A673 (cell line): ENCODE results near the gene METTL27. TPM values are rescaled to one million over a fixed set of nuclear protein-coding genes. Genes with fewer than 3 reads are reported as not detected.

Source experiments
- BruUV-seq: library from RNA; stranded (reverse); fragments of 400-500 nt; replicated peaks from 2 replicates; lab custom pipeline; 2021; lab: Mats Ljungman, UMichigan
- CTCF ChIA-PET: fragments of 300-600 bp; sonication (Branson Sonifier 250); formaldehyde crosslinking; loops from one replicate; lab custom pipeline; 2022; ENCODE audit warnings: antibody characterized with exemption; lab: Charles Lee
- POLR2A ChIA-PET: fragments of 300-600 bp; sonication (Branson Sonifier 250); formaldehyde crosslinking; loops from one replicate; lab custom pipeline; 2022; ENCODE audit warnings: antibody characterized with exemption; ENCODE audit not compliant: low non-redundant PET; lab: Charles Lee
- DNase-seq: peaks from one replicate; pipeline ENCODE4 v3.0.0-alpha.2; 2015; ENCODE audit warnings: low spot score
- H3K27ac ChIP-seq: fragments of 200-600 bp; sonication (generic); 2 replicates; pipeline ENCODE4 v1.5.1; 2016; ENCODE audit warnings: mixed run types, low read depth, mild to moderate bottlenecking, mixed read lengths, antibody characterized with exemption, low read length; ENCODE audit not compliant: poor library complexity, severe bottlenecking
- H3K27me3 ChIP-seq: fragments of 200-600 bp; sonication (generic); replicated peaks from 2 replicates; pipeline ENCODE4 v1.6.1; 2017; ENCODE audit warnings: mixed run types, low read depth, mild to moderate bottlenecking, mixed read lengths, antibody characterized with exemption, low read length; ENCODE audit not compliant: insufficient read depth, poor library complexity
- H3K36me3 ChIP-seq: fragments of 200-600 bp; sonication (generic); 2 replicates; pipeline ENCODE4 v1.6.1; 2016; ENCODE audit warnings: mixed run types, mild to moderate bottlenecking, mixed read lengths, antibody characterized with exemption, low read length; ENCODE audit not compliant: insufficient read depth, poor library complexity, severe bottlenecking
- H3K4me1 ChIP-seq: fragments of 200-600 bp; sonication (generic); 2 replicates; pipeline ENCODE4 v1.6.1; 2017; ENCODE audit warnings: mixed run types, mild to moderate bottlenecking, mixed read lengths, antibody characterized with exemption, low read length; ENCODE audit not compliant: insufficient read depth, poor library complexity, severe bottlenecking
- H3K4me3 ChIP-seq: fragments of 200-600 bp; sonication (generic); 2 replicates; pipeline ENCODE4 v1.5.1; 2016; ENCODE audit warnings: low read depth, mixed run types, mild to moderate bottlenecking, mixed read lengths, low read length; ENCODE audit not compliant: poor library complexity, severe bottlenecking
- H3K9me3 ChIP-seq: fragments of 200-600 bp; sonication (generic); 2 replicates; pipeline ENCODE4 v1.6.1; 2016; ENCODE audit warnings: mixed run types, low read depth, mild to moderate bottlenecking, mixed read lengths, antibody characterized with exemption, low read length; ENCODE audit not compliant: poor library complexity, severe bottlenecking
- CTCF ChIP-seq: fragments of 300-800, 200-600 bp; sonication (generic); conservative IDR thresholded peaks from 2 replicates; pipeline ENCODE4 v1.5.1; 2017; ENCODE audit warnings: low read depth, mild to moderate bottlenecking, antibody characterized with exemption, low read length, moderate library complexity, mixed read lengths
- EZH2 ChIP-seq: fragments of 200-600 bp; sonication (generic); IDR thresholded peaks from 2 replicates; pipeline ENCODE4 v1.6.1; 2017; ENCODE audit warnings: borderline replicate concordance, low read depth, mild to moderate bottlenecking, mixed read lengths, antibody characterized with exemption, low read length; ENCODE audit not compliant: poor library complexity, severe bottlenecking
- intact Hi-C: fragments of 100-400 bp; cut with micrococcal nuclease; formaldehyde crosslinking; loops from one replicate; pipeline ENCODE4 v1.10.0; 2022; ENCODE audit not compliant: unreplicated experiment
- total RNA-seq: library from RNA; stranded (reverse); gene quantifications from 2 replicates; pipeline ENCODE4 v1.2.3, GENCODE V29; 2021

Gene METTL27
- total RNA-seq, 1 experiment from 2014 or later: not detected

GRCh38 chr7:73876973-73877372 lies 34.7 kb upstream of the METTL27 start:
- H3K4me3 ChIP-seq: no peak overlapping the region
- ChIA-PET CTCF (no interaction called here), POLR2A (no interaction called here)
- TF ChIP-seq EZH2: no peak
- no peak for TF ChIP-seq CTCF
- DNase-seq: no peak
- peaks cover 16% of the 10 kb centered on the region for H3K27me3 ChIP-seq
- H3K9me3 ChIP-seq: no peaks in the 10 kb centered on the region
- intact Hi-C loops: no loop called here
- peaks cover 4% of the 10 kb centered on the region for H3K4me1 ChIP-seq
- no peak overlapping the region for H3K27ac ChIP-seq
- BruUV-seq: no TSS peak
- no peaks in the 10 kb centered on the region for H3K36me3 ChIP-seq

- POLR2A ChIA-PET: no interaction called here
- DNase-seq: no peak
- CTCF ChIA-PET: no interaction called here
- H3K9me3 ChIP-seq: no peaks in the 10 kb centered on the region
- peaks cover 15% of the 10 kb centered on the region for H3K27me3 ChIP-seq
- H3K27ac ChIP-seq: no peak overlapping the region
- peaks cover 4% of the 10 kb centered on the region for H3K4me1 ChIP-seq
- no peak overlapping the region for H3K4me3 ChIP-seq
- H3K36me3 ChIP-seq: no peaks in the 10 kb centered on the region
- TF ChIP-seq EZH2 (no peak), CTCF (no peak)
- BruUV-seq: no TSS peak
- intact Hi-C loops: no loop called here
Measured at GRCh38 chr7:73876361-73876760, 34.0 kb upstream of the METTL27 start.

GRCh38 chr7:73872056-73872908 lies 30.0 kb upstream of the METTL27 start:
- no peak overlapping the region for H3K4me3 ChIP-seq
- no peaks in the 10 kb centered on the region for H3K9me3 ChIP-seq
- intact Hi-C loops: no loop called here
- no peak for DNase-seq
- CTCF ChIA-PET: no interaction called here
- no TSS peak for BruUV-seq
- POLR2A ChIA-PET: no interaction called here
- no peak overlapping the region for H3K27ac ChIP-seq
- H3K4me1 ChIP-seq: peaks cover 4% of the 10 kb centered on the region
- no peak for TF ChIP-seq EZH2
- no peak for TF ChIP-seq CTCF
- H3K27me3 ChIP-seq: no peaks in the 10 kb centered on the region
- no peaks in the 10 kb centered on the region for H3K36me3 ChIP-seq
